HL-60 (cell line): ENCODE measurements around the gene SH2B3.

ENCODE experiments used
- DNase-seq, 2 experiments: peaks; one replicate each; pipeline ENCODE4 v3.0.0-alpha.2; 2010 to 2020; ENCODE audit warnings: low read depth in 1 of 2, low spot score in 1 of 2
- H3K27ac ChIP-seq: fragments of 250-450 bp; sonication (Bioruptor Pico); replicated peaks from 2 replicates; pipeline ENCODE4 v1.5.1; 2020; ENCODE audit warnings: mild to moderate bottlenecking, moderate library complexity
- H3K27me3 ChIP-seq: fragments of 250-450 bp; sonication (Bioruptor Pico); 2 replicates; pipeline ENCODE4 v1.5.1; 2021; ENCODE audit warnings: mild to moderate bottlenecking, moderate library complexity; ENCODE audit not compliant: insufficient read depth, poor library complexity, severe bottlenecking
- H3K4me3 ChIP-seq: replicated peaks from 2 replicates; pipeline ENCODE4 v1.5.1; 2011; ENCODE audit warnings: mild to moderate bottlenecking, control low read depth, low read length; ENCODE audit not compliant: insufficient read depth
- CTCF ChIP-seq: IDR thresholded peaks from one replicate; pipeline ENCODE4 v1.5.1; 2011; ENCODE audit warnings: low read length, control low read depth, inconsistent platforms; ENCODE audit not compliant: insufficient read depth
- GABPA ChIP-seq: IDR thresholded peaks from 2 replicates; pipeline ENCODE4 v1.6.1; 2012; ENCODE audit warnings: low read depth
- POLR2AphosphoS5 ChIP-seq: IDR thresholded peaks from 2 replicates; pipeline ENCODE4 v1.6.1; 2012; ENCODE audit warnings: low read depth
- REST ChIP-seq: IDR thresholded peaks from 2 replicates; pipeline ENCODE4 v1.6.1; 2012; ENCODE audit warnings: low read depth; ENCODE audit not compliant: insufficient replicate concordance
- SPI1 ChIP-seq: IDR thresholded peaks from 2 replicates; pipeline ENCODE4 v1.6.1; 2012; ENCODE audit warnings: low read depth, mild to moderate bottlenecking, borderline replicate concordance

SH2B3 gene

DNA sequence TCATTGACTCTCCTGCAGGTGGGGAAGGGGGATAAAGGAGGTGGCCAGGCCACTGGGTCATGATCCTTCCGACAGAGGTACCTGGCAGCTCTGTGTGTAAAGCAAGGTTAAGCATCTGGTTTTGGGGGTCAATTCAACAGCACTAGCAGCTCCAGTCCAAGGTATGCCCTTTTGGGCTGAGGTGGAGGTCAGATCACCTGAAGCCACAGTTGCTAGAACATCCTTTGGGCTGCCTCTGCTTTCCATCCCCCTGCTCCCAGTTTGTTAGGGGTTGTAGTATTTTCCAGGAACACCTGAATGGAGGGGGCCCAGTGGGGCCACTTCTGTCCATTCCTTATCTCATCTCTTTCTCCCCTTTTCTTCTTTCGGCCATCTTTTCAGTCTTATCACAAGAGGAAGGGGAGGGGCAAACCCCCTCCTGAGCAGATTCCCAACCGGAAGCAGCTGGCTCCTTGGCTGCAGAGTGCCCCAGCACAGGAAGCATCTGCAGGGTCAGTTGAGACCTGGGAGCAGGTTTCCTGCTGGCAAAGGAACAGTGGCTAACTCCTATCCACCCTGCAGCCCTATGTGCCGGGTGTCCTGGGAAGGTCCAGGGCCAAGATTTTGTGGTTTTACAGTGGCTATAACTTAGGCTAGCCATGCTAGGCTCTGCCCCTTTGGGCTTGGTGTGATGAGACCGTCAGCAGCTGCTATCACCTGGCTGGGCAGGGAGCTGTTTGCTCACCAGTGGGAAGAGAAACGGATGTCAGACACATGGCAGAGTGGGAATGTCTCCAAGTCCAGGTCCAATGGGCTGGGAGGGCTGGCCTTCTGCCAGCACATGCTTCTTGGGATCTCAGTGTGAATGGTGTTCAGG is 40.2 kb downstream of the SH2B3 start:
- no peaks in the 10 kb centered on the region for H3K27me3 ChIP-seq
- H3K27ac ChIP-seq, result peak overlapping the region; percentile 22

GRCh38 chr12:111446631-111447570 is 41.2 kb downstream of the SH2B3 start:
- no peaks in the 10 kb centered on the region for H3K27me3 ChIP-seq
- no peak overlapping the region for H3K27ac ChIP-seq
- no peak for DNase-seq
- TF ChIP-seq GABPA (no peak), POLR2AphosphoS5 (no peak), REST (no peak), CTCF (no peak), SPI1 (no peak)
- H3K4me3 ChIP-seq, result no peak overlapping the region

More for the DNA sequence above, 40.2 kb downstream of the SH2B3 start:
- no peak overlapping the region for H3K4me3 ChIP-seq
- no peak for DNase-seq
- TF ChIP-seq CTCF (no peak), GABPA (no peak), SPI1 (no peak), POLR2AphosphoS5 (peak; percentile 38; the same call in 1 of the 2 replicates), REST (no peak)

- no peak for DNase-seq
- Histone ChIP-seq H3K27me3 (no peaks in the 10 kb centered on the region), H3K27ac (no peak overlapping the region), H3K4me3 (no peak overlapping the region)
- TF ChIP-seq GABPA (no peak), POLR2AphosphoS5 (no peak; the same call in 1 of the 2 replicates), CTCF (no peak), SPI1 (no peak), REST (no peak)
Observed at GRCh38 chr12:111447571-111448265, 42.0 kb downstream of the SH2B3 start.
